Measurements from ENCODE around the gene SNTB2. TPM values are rescaled to one million over a fixed set of nuclear protein-coding genes. Genes with fewer than 3 reads are reported as not detected.

SNTB2 gene
- total and polyA plus RNA-seq, 2 donors (not counting 3 experiments of a cell fraction or from before 2014, with no cell fraction given), result 24.9 to 73.7 TPM

GRCh38 chr16:69166221-69166833, 20.6 kb upstream of the SNTB2 start:
- Histone ChIP-seq H3K9me1 (replicated peaks; ENCODE audit: control insufficient read depth, extremely low read depth, insufficient read depth, low read length) (no peaks in the 10 kb centered on the region), H3K4me3 (replicated peaks in 1 of 3; ENCODE audit: insufficient read depth in 1 of 3, low read depth in 1 of 3, low read length in 3 of 3) (no peak overlapping the region), H3K9ac (replicated peaks; ENCODE audit: extremely low read depth, insufficient read depth, low read length) (no peak overlapping the region), H3K4me1 (ENCODE audit: control insufficient read depth, extremely low read depth, insufficient read depth, low read length) (peaks cover 39% of the 10 kb centered on the region), H3K79me2 (ENCODE audit: control insufficient read depth, insufficient read depth, low read length) (no peaks in the 10 kb centered on the region), H2AFZ (ENCODE audit: low read depth, low read length) (no peak overlapping the region), H3K27ac (ENCODE audit: insufficient read depth, low read depth, low read length) (peak overlapping the region; percentile 43), H3K4me2 (ENCODE audit: insufficient read depth, low read length) (peak overlapping the region; percentile 61), H3K27me3 (ENCODE audit: control insufficient read depth in 2 of 2, insufficient read depth in 2 of 2, low read length in 2 of 2) (no peaks in the 10 kb centered on the region), H3K36me3 (ENCODE audit: control insufficient read depth in 2 of 2, extremely low read depth in 1 of 2, insufficient read depth in 2 of 2, low read length in 2 of 2) (peaks cover 3 to 12% of the 10 kb centered on the region in 2 experiments), H4K20me1 (replicated peaks; ENCODE audit: control insufficient read depth, extremely low read depth, insufficient read depth, low read length) (no peaks in the 10 kb centered on the region), H3K9me3 (replicated peaks; ENCODE audit: control insufficient read depth, insufficient read depth, low read length) (no peaks in the 10 kb centered on the region)
- ChIA-PET CTCF (interaction anchor here (0.8 to 4.9 kb wide), 14 partner anchors 10 to 122 kb away, joined by 3 to 49 read pairs (median 6); partner anchors contain the start of gene SNTB2), POLR2A (interaction anchor here (1.0 kb wide), 1 partner anchor 9 kb away, joined by 3 read pairs; no protein-coding TSS in a partner anchor)
- FAIRE-seq (peak; percentile 79), DNase-seq (ENCODE audit: low read depth, low spot score) (peak; percentile 49)
- TF ChIP-seq JUN (IDR thresholded peaks at IDR 0.05; ENCODE audit: borderline replicate concordance, insufficient read depth, insufficient read length, low read depth) (no peak), POLR2AphosphoS5 (IDR thresholded peaks at IDR 0.05; ENCODE audit: insufficient read depth, low read depth, low read length) (peak; percentile 32), MAX (IDR thresholded peaks at IDR 0.05; ENCODE audit: insufficient read depth, insufficient read length) (no peak), CTCF (IDR thresholded peaks at IDR 0.05; ENCODE audit: extremely low read depth in 1 of 2, insufficient read depth in 1 of 2, low read depth in 1 of 2, low read length in 2 of 2) (no peak), EZH2 (IDR thresholded peaks at IDR 0.05; ENCODE audit: borderline replicate concordance, low read depth, low read length, severe bottlenecking) (no peak), POLR2A (IDR thresholded peaks at IDR 0.05; ENCODE audit: low read depth, low read length) (no peak), MYC (IDR thresholded peaks at IDR 0.05; ENCODE audit: low read depth, low read length) (no peak), GATA2 (IDR thresholded peaks at IDR 0.05; ENCODE audit: insufficient read depth, insufficient read length, low read depth, low read length) (no peak), FOS (IDR thresholded peaks at IDR 0.05; ENCODE audit: borderline replicate concordance, insufficient read depth, low read length) (peak; percentile 53)
- dilution Hi-C loops (cut with MboI; ENCODE audit: extremely low pct_ligation_motif_present, low sequenced_read_pairs), result no loop called here
- BruUV-seq (replicated peaks), result no TSS peak
- intact Hi-C loops (cut with micrococcal nuclease), result loop anchor here (5.0 kb wide), 1 partner anchor 121 kb away; no protein-coding TSS in a partner anchor

Data from endothelial cell of umbilical vein (primary cell).